ENCODE results near the gene CST7. TPM values are rescaled to one million over a fixed set of nuclear protein-coding genes. Genes with fewer than 3 reads are reported as not detected.
A peak's percentile ranks its signal among the peaks of the same experiment; 100 is the strongest.

CST7 gene
- total and polyA plus RNA-seq, 10 of the 15 experiments (the other 5 are each of a cell fraction or from before 2014, with no cell fraction given), result 0.69 TPM; not detected in 9

- peak; percentile 92 for TF ChIP-seq GABPA (IDR thresholded peaks at IDR 0.05; ENCODE audit: low read depth)
- peak; percentile 73; the same call in 1 of the 2 replicates for TF ChIP-seq MLLT1 (IDR thresholded peaks at IDR 0.05)
- TF ChIP-seq BCLAF1 (IDR thresholded peaks at IDR 0.05), result no peak
- TF ChIP-seq NFIC (IDR thresholded peaks at IDR 0.05; ENCODE audit: low read depth, low read length), result no peak
These were observed 43.6 kb downstream of the CST7 start, which contains the start of gene APMAP (continued) for GRCh38 chr20:24992487-24993205.
